ENCODE data around the gene ANKRD63. TPM values are rescaled to one million over a fixed set of nuclear protein-coding genes. Genes with fewer than 3 reads are reported as not detected.

ANKRD63 gene
- total and polyA plus RNA-seq, 9 of the 15 experiments (the other 6 are each of a cell fraction or from before 2014, with no cell fraction given) = 1.3 to 2.0 (median 1.8) TPM; not detected in 6

DNA sequence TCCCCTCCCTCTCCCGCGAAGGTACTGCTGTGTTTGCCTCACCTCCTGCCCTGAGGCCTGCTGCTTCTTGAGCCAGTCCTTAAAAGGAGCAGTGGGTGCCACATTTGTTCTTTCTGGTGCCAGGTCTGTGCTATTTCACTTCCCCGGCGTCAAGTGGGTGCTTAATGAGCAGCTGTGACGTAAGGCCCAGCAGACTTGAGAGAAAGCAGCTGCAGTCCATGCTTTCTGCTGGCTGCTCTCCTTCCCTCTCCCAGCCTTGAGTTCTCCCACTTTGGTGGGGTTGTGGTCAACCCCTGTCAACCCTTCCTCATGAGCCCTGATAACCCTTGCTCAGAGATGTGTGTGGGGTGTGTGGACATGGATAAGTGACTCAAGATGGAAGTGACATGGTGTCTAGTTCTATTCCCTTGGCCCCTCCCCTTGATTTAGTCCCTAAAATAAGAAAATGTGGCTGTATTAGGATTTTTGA is 47.5 kb upstream of the ANKRD63 start (continued):
- TF ChIP-seq ZMIZ1 (IDR thresholded peaks at IDR 0.05; ENCODE audit: low read depth in 2 of 2, low read length in 2 of 2) (0 out of 4 replicates have a peak, but pooled peaks of 1 of the 2 experiments have one; percentile 16), ZNF12 (CRISPR knock-in tag; IDR thresholded peaks at IDR 0.05) (no peak), GATAD2B (IDR thresholded peaks at IDR 0.05; ENCODE audit: borderline replicate concordance) (no peak), MAX (CRISPR knock-in tag; IDR thresholded peaks at IDR 0.05) (peak; percentile 86), SUPT5H (IDR thresholded peaks at IDR 0.05) (no peak), LCOR (CRISPR knock-in tag; IDR thresholded peaks at IDR 0.05) (peak; percentile 58; the same call in 1 of the 2 replicates), CBFA2T2 (conservative IDR thresholded peaks at IDR 0.05) (peak; percentile 77), FOXK2 (conservative IDR thresholded peaks at IDR 0.05 in 1 of 2, IDR thresholded peaks at IDR 0.05 in 1 of 2; ENCODE audit: low read depth in 2 of 2) (peak in 1 of 2 experiments; percentile 41; a peak in 1 of 4 replicates), HDAC2 (IDR thresholded peaks at IDR 0.05) (0 out of 2 replicates have a peak, but pooled peaks have one; percentile 39), POU5F1 (IDR thresholded peaks at IDR 0.05; ENCODE audit: borderline replicate concordance, low read depth, low read length, partially characterized antibody) (no peak), TBL1XR1 (IDR thresholded peaks at IDR 0.05; ENCODE audit: low read length in 2 of 2) (0 out of 4 replicates have a peak, but pooled peaks of 1 of the 2 experiments have one; percentile 39), ILK (tag; IDR thresholded peaks at IDR 0.05; ENCODE audit: borderline replicate concordance, low read depth) (no peak), CTBP1 (IDR thresholded peaks at IDR 0.05; ENCODE audit: borderline replicate concordance) (peak; percentile 42; the same call in 1 of the 2 replicates)
- TF ChIP-seq, protein P1, sequence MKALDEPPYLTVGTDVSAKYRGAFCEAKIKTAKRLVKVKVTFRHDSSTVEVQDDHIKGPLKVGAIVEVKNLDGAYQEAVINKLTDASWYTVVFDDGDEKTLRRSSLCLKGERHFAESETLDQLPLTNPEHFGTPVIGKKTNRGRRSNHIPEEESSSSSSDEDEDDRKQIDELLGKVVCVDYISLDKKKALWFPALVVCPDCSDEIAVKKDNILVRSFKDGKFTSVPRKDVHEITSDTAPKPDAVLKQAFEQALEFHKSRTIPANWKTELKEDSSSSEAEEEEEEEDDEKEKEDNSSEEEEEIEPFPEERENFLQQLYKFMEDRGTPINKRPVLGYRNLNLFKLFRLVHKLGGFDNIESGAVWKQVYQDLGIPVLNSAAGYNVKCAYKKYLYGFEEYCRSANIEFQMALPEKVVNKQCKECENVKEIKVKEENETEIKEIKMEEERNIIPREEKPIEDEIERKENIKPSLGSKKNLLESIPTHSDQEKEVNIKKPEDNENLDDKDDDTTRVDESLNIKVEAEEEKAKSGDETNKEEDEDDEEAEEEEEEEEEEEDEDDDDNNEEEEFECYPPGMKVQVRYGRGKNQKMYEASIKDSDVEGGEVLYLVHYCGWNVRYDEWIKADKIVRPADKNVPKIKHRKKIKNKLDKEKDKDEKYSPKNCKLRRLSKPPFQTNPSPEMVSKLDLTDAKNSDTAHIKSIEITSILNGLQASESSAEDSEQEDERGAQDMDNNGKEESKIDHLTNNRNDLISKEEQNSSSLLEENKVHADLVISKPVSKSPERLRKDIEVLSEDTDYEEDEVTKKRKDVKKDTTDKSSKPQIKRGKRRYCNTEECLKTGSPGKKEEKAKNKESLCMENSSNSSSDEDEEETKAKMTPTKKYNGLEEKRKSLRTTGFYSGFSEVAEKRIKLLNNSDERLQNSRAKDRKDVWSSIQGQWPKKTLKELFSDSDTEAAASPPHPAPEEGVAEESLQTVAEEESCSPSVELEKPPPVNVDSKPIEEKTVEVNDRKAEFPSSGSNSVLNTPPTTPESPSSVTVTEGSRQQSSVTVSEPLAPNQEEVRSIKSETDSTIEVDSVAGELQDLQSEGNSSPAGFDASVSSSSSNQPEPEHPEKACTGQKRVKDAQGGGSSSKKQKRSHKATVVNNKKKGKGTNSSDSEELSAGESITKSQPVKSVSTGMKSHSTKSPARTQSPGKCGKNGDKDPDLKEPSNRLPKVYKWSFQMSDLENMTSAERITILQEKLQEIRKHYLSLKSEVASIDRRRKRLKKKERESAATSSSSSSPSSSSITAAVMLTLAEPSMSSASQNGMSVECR (CRISPR knock-in tag; IDR thresholded peaks at IDR 0.05) = peak; percentile 31; the same call in 1 of the 2 replicates
- TF ChIP-seq, protein P2, sequence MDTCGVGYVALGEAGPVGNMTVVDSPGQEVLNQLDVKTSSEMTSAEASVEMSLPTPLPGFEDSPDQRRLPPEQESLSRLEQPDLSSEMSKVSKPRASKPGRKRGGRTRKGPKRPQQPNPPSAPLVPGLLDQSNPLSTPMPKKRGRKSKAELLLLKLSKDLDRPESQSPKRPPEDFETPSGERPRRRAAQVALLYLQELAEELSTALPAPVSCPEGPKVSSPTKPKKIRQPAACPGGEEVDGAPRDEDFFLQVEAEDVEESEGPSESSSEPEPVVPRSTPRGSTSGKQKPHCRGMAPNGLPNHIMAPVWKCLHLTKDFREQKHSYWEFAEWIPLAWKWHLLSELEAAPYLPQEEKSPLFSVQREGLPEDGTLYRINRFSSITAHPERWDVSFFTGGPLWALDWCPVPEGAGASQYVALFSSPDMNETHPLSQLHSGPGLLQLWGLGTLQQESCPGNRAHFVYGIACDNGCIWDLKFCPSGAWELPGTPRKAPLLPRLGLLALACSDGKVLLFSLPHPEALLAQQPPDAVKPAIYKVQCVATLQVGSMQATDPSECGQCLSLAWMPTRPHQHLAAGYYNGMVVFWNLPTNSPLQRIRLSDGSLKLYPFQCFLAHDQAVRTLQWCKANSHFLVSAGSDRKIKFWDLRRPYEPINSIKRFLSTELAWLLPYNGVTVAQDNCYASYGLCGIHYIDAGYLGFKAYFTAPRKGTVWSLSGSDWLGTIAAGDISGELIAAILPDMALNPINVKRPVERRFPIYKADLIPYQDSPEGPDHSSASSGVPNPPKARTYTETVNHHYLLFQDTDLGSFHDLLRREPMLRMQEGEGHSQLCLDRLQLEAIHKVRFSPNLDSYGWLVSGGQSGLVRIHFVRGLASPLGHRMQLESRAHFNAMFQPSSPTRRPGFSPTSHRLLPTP (IDR thresholded peaks at IDR 0.05; ENCODE audit: borderline replicate concordance, extremely low read depth, insufficient read length) = no peak

All from K562 (cell line).